HepG2 (cell line): Measurements from ENCODE around the gene RPS8. TPM values are rescaled to one million over a fixed set of nuclear protein-coding genes. Genes with fewer than 3 reads are reported as not detected.

ENCODE experiments used
- ARHGAP35 ChIP-seq: sonication (generic); formaldehyde crosslinking; IDR thresholded peaks from 2 replicates; pipeline ENCODE4 v1.9.0; 2022; ENCODE audit warnings: mild to moderate bottlenecking, inconsistent platforms, moderate library complexity, missing genetic modification reagents, borderline replicate concordance
- ATF7-NPFF ChIP-seq: sonication (generic); formaldehyde crosslinking; IDR thresholded peaks from 2 replicates; pipeline ENCODE4 v1.8.1; 2023; ENCODE audit warnings: mild to moderate bottlenecking, low read depth, missing genetic modification reagents, moderate library complexity
- DPF2 ChIP-seq: sonication (generic); formaldehyde crosslinking; IDR thresholded peaks from 2 replicates; pipeline ENCODE4 v1.4.0; 2020; ENCODE audit warnings: mild to moderate bottlenecking, low read depth, missing genetic modification reagents, borderline replicate concordance
- EP300 ChIP-seq, 3 experiments: sonication (generic) in 1 of 3; formaldehyde crosslinking in 1 of 3; IDR thresholded peaks; 2 replicates each; pipeline versions ENCODE4 v1.5.1 to v1.6.1; 2011 to 2020; ENCODE audit warnings: low read depth in 2 of 3, low read length in 2 of 3, borderline replicate concordance in 1 of 3, improper control_type of control experiment in 1 of 3, mild to moderate bottlenecking in 1 of 3, missing genetic modification reagents in 1 of 3, moderate library complexity in 1 of 3
- FOXK2 ChIP-seq: fragments of 450-650 bp; IDR thresholded peaks from 2 replicates; pipeline ENCODE4 v1.6.1; 2016
- GRHL1 ChIP-seq: sonication (generic); formaldehyde crosslinking; conservative IDR thresholded peaks from 2 replicates; pipeline ENCODE4 v1.8.0; 2022; ENCODE audit warnings: missing genetic modification reagents
- HBP1 ChIP-seq: IDR thresholded peaks from 2 replicates; pipeline ENCODE4 v1.6.1; 2016; ENCODE audit warnings: low read depth, control low read depth
- HNRNPUL1 ChIP-seq: fragments of 200-400 bp; formaldehyde crosslinking; IDR thresholded peaks from 2 replicates; pipeline ENCODE4 v1.6.1; 2017; ENCODE audit warnings: low read depth, mild to moderate bottlenecking, low read length, moderate library complexity
- KDM3A ChIP-seq: IDR thresholded peaks from 2 replicates; pipeline ENCODE4 v1.6.1; 2018; ENCODE audit warnings: low read depth, missing compliant biosample characterization
- NFATC3 ChIP-seq: sonication (generic); formaldehyde crosslinking; IDR thresholded peaks from 2 replicates; pipeline ENCODE4 v1.5.1; 2020; ENCODE audit warnings: mild to moderate bottlenecking, missing genetic modification reagents
- SAFB2 ChIP-seq: sonication (generic); formaldehyde crosslinking; IDR thresholded peaks from 2 replicates; pipeline ENCODE4 v1.5.1; 2020; ENCODE audit warnings: missing genetic modification reagents, low read depth, mild to moderate bottlenecking, borderline replicate concordance
- SIX1 ChIP-seq: sonication (generic); formaldehyde crosslinking; IDR thresholded peaks from 2 replicates; pipeline ENCODE4 v1.4.0; 2020; ENCODE audit warnings: missing genetic modification reagents, borderline replicate concordance
- SUZ12 ChIP-seq: fragments of 150-350 bp; IDR thresholded peaks from 2 replicates; pipeline ENCODE4 v1.6.1; 2014; ENCODE audit warnings: low read depth, low read length
- ZMYM2 ChIP-seq: sonication (generic); formaldehyde crosslinking; IDR thresholded peaks from 2 replicates; pipeline ENCODE4 v1.8.0; 2022; ENCODE audit warnings: mild to moderate bottlenecking, missing genetic modification reagents
- ZNF350 ChIP-seq: sonication (generic); formaldehyde crosslinking; IDR thresholded peaks from 2 replicates; pipeline ENCODE4 v1.4.0; 2020; ENCODE audit warnings: mild to moderate bottlenecking, low read depth, missing genetic modification reagents, borderline replicate concordance
- ZNF510 ChIP-seq: sonication (generic); formaldehyde crosslinking; IDR thresholded peaks from 2 replicates; pipeline ENCODE4 v1.4.0; 2020; ENCODE audit warnings: low read depth, mild to moderate bottlenecking, missing genetic modification reagents
- ZNF557 ChIP-seq: sonication (generic); formaldehyde crosslinking; IDR thresholded peaks from 2 replicates; pipeline ENCODE4 v1.4.0; 2020; ENCODE audit warnings: missing genetic modification reagents
- ZNF781 ChIP-seq: sonication (generic); formaldehyde crosslinking; IDR thresholded peaks from 2 replicates; pipeline ENCODE4 v1.5.1; 2020; ENCODE audit warnings: borderline replicate concordance, mild to moderate bottlenecking, missing genetic modification reagents; ENCODE audit errors: not compliant biosample characterization
- ZZZ3 ChIP-seq: sonication (generic); formaldehyde crosslinking; IDR thresholded peaks from 2 replicates; pipeline ENCODE4 v1.4.0; 2020; ENCODE audit warnings: missing genetic modification reagents, mild to moderate bottlenecking, borderline replicate concordance
- polyA plus RNA-seq, 8 experiments: library from polyadenylated mRNA; depleted of rRNA in 3 of 8; stranded (reverse) in 7 of 8; unstranded in 1 of 8; fragments of >200 nt; fragmentation: Illumina TruSeq in 4 of 8; extraction: Trizol in 4 of 8; gene quantifications; 2 replicates each; pipeline versions ENCODE4 v1.2.1 to v1.2.3, GENCODE V29; 2011 to 2016; ENCODE audit warnings: low read depth in 4 of 8, missing spikeins in 1 of 8, mixed read lengths in 1 of 8; ENCODE audit not compliant: insufficient read depth in 1 of 8
- total RNA-seq, 5 experiments: library from RNA; depleted of rRNA; stranded (reverse); fragments of >200 nt; fragmentation: Illumina TruSeq; extraction: Trizol; gene quantifications; 2 replicates each; pipeline ENCODE4 v1.2.3, GENCODE V29; 2016; ENCODE audit warnings: low read depth in 1 of 5
- TF ChIP-seq, protein P1 (sequence below): sonication (generic); formaldehyde crosslinking; IDR thresholded peaks from 2 replicates; pipeline ENCODE4 v1.9.0; 2022; ENCODE audit warnings: missing genetic modification reagents, mild to moderate bottlenecking, borderline replicate concordance
- TF ChIP-seq, protein P2 (sequence below): IDR thresholded peaks from 2 replicates; pipeline ENCODE4 v1.6.1; 2016; ENCODE audit warnings: mild to moderate bottlenecking

RPS8 gene
- total and polyA plus RNA-seq, 2 of the 13 experiments (the other 11 are each of a cell fraction or from before 2014, with no cell fraction given), result 2,628 to 2,822 TPM

GRCh38 chr1:44739307-44740178, 35.8 kb upstream of the RPS8 start, which contains the start of gene KIF2C (continued):
- TF ChIP-seq EP300 (IDR thresholded peaks at IDR 0.05; ENCODE audit: low read depth in 2 of 2, low read length in 2 of 2) (0 out of 4 replicates have a peak, but pooled peaks have one; percentile 18 to 29), EP300 (CRISPR knock-in tag; IDR thresholded peaks at IDR 0.05; ENCODE audit: borderline replicate concordance) (0 out of 2 replicates have a peak, but pooled peaks have one; percentile 26), ZMYM2 (peak; percentile 62; the same call in 1 of the 2 replicates), NFATC3 (CRISPR knock-in tag) (0 out of 2 replicates have a peak, but pooled peaks have one; percentile 20), ZNF350 (CRISPR knock-in tag) (peak; percentile 84; the same call in 1 of the 2 replicates), SUZ12 (peak; percentile 28; the same call in 1 of the 2 replicates), FOXK2 (no peak; the same call in 1 of the 2 replicates), GRHL1 (CRISPR knock-in tag) (no peak), ARHGAP35 (peak; percentile 58; the same call in 1 of the 2 replicates), HBP1 (peak; percentile 79), ZNF557 (0 out of 2 replicates have a peak, but pooled peaks have one; percentile 48), DPF2 (CRISPR knock-in tag) (no peak), ZNF781 (peak; percentile 53), SIX1 (peak; percentile 17; the same call in 1 of the 2 replicates), ZNF510 (CRISPR knock-in tag) (0 out of 2 replicates have a peak, but pooled peaks have one; percentile 31), SAFB2 (CRISPR knock-in tag) (no peak; the same call in 1 of the 2 replicates), KDM3A (CRISPR knock-in tag) (0 out of 2 replicates have a peak, but pooled peaks have one; percentile 26), HNRNPUL1 (no peak), ZZZ3 (CRISPR knock-in tag) (no peak), ATF7-NPFF (CRISPR knock-in tag) (peak; percentile 38; the same call in 1 of the 2 replicates)
- TF ChIP-seq, protein P1, sequence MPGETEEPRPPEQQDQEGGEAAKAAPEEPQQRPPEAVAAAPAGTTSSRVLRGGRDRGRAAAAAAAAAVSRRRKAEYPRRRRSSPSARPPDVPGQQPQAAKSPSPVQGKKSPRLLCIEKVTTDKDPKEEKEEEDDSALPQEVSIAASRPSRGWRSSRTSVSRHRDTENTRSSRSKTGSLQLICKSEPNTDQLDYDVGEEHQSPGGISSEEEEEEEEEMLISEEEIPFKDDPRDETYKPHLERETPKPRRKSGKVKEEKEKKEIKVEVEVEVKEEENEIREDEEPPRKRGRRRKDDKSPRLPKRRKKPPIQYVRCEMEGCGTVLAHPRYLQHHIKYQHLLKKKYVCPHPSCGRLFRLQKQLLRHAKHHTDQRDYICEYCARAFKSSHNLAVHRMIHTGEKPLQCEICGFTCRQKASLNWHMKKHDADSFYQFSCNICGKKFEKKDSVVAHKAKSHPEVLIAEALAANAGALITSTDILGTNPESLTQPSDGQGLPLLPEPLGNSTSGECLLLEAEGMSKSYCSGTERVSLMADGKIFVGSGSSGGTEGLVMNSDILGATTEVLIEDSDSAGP (CRISPR knock-in tag), result peak; percentile 86; the same call in 1 of the 2 replicates
- TF ChIP-seq, protein P2, sequence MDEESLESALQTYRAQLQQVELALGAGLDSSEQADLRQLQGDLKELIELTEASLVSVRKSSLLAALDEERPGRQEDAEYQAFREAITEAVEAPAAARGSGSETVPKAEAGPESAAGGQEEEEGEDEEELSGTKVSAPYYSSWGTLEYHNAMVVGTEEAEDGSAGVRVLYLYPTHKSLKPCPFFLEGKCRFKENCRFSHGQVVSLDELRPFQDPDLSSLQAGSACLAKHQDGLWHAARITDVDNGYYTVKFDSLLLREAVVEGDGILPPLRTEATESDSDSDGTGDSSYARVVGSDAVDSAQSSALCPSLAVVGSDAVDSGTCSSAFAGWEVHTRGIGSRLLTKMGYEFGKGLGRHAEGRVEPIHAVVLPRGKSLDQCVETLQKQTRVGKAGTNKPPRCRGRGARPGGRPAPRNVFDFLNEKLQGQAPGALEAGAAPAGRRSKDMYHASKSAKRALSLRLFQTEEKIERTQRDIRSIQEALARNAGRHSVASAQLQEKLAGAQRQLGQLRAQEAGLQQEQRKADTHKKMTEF, result peak; percentile 76
